KOPT-K1 (cell line): ENCODE results near the gene TMEM9B.
"Not testable (repeated sequence)": the region's sequence is repeated elsewhere in the genome, so short reads cannot be mapped to it uniquely, and the experiment has no call there.

Experiments used
- H3K27ac ChIP-seq: fragments of 200-600 bp; sonication (generic); 2 replicates; pipeline ENCODE4 v1.5.1; 2016; ENCODE audit warnings: antibody characterized with exemption, mild to moderate bottlenecking, low read depth, low read length; ENCODE audit not compliant: poor library complexity, severe bottlenecking
- H3K36me3 ChIP-seq: fragments of 200-600 bp; sonication (generic); 2 replicates; pipeline ENCODE4 v1.5.1; 2017; ENCODE audit warnings: antibody characterized with exemption, mild to moderate bottlenecking, low read length, moderate library complexity; ENCODE audit not compliant: insufficient read depth
- H3K9me3 ChIP-seq: fragments of 200-600 bp; sonication (generic); 2 replicates; pipeline ENCODE4 v1.5.1; 2017; ENCODE audit warnings: antibody characterized with exemption, low read length, mild to moderate bottlenecking; ENCODE audit not compliant: insufficient read depth, poor library complexity, severe bottlenecking

TMEM9B gene

DNA sequence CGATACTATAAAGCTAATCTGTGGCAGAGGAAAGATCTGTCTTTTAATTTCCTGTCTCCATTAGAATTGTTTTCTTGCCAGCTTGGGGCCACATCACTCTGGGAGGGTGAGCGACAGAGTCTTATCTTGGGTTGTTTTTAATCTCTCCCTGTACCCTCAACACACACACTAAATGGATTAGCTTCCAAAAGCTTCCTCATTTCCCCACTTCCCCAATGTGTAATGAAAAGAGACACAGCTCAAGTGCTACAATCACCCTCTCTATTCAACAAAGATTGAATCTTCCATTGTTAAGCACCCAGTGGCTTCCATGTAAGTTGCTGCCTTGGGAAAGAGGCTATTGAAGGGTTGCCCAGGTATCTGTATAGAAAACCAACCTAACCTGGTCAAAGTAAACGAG, 15.4 kb downstream of the TMEM9B start:
- Histone ChIP-seq H3K27ac (no peak overlapping the region), H3K9me3 (no peaks in the 10 kb centered on the region), H3K36me3 (peaks cover 47% of the 10 kb centered on the region)

GRCh38 chr11:8947230-8947943, 16.9 kb downstream of the TMEM9B start:
- H3K36me3 ChIP-seq: peaks cover 39% of the 10 kb centered on the region
- peak overlapping the region; percentile 15 for H3K27ac ChIP-seq
- H3K9me3 ChIP-seq: no peaks in the 10 kb centered on the region

DNA sequence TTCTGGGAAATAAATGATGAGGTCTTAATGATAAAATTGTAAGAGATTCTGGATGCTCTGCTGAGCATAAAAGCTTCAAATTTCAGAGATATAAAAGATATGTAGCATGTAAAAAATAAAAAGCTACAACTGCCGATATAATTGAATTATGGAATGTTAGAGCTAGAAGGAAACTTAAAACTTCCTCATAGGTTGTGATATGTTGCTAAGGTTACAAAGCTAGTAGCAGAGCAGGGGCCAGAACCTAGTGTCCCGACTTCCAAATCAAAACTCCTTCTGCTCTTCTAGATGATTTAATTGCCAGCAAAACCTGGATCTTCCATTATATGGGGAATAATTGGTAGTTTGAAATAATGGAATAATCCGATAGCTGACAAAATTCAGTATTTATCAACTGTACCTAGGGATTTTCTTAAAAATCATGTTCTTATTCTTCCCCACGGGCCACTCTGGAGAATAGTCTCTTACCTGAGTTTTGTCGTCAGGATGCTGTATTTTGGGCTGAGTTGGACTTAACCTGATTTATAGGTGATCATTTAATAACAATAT, 21.6 kb downstream of the TMEM9B start, which contains the start of gene ASCL3:
Gene ASCL3, minus strand, starts transcription at position 499 of the 549 bp plus-strand sequence. CDS start 4,855 bp downstream, outside the sequence.
- H3K36me3 ChIP-seq: peaks cover 7% of the 10 kb centered on the region
- no peak within 1 kb of the TSS for H3K27ac ChIP-seq
- no peaks in the 10 kb centered on the region for H3K9me3 ChIP-seq

- no peak overlapping the region for H3K27ac ChIP-seq
- no peaks in the 10 kb centered on the region for H3K9me3 ChIP-seq
- H3K36me3 ChIP-seq: no peaks in the 10 kb centered on the region
Observed at GRCh38 chr11:8941341-8942103, 22.7 kb downstream of the TMEM9B start.

- H3K36me3 ChIP-seq: no peaks in the 10 kb centered on the region
- H3K9me3 ChIP-seq: no peaks in the 10 kb centered on the region
- no peak overlapping the region for H3K27ac ChIP-seq
Observed at GRCh38 chr11:8937659-8938058, 26.6 kb downstream of the TMEM9B start.

GRCh38 chr11:8937159-8937558, 27.1 kb downstream of the TMEM9B start:
- Histone ChIP-seq H3K36me3 (no peaks in the 10 kb centered on the region), H3K27ac (no peak overlapping the region), H3K9me3 (no peaks in the 10 kb centered on the region)

DNA sequence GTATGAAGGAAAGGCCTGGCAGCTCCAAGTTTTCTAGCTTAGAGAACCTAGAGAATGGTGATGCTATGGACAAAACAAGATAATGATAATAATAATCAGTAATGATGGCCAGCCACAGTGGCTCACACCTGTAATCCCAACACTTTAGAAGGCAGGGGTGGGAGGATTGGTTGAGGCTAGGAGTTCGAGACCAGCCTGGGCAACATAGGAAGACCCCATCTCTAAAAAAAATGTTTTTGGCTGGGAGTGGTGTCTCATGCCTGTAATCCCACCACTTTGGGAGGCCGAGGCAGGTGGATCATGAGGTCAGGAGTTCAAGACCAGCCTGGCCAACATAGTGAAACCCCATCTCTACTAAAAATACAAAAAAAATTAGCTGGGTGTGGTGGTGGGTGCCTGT, 28.5 kb downstream of the TMEM9B start:
- not testable (repeated sequence) for H3K9me3 ChIP-seq, H3K27ac ChIP-seq

GRCh38 chr11:8934742-8935488, 29.3 kb downstream of the TMEM9B start:
- Histone ChIP-seq H3K36me3 (no peaks in the 10 kb centered on the region), H3K9me3 (no peaks in the 10 kb centered on the region), H3K27ac (no peak overlapping the region)

More for the DNA sequence above, 28.5 kb downstream of the TMEM9B start:
- H3K36me3 ChIP-seq: not testable (repeated sequence)

DNA sequence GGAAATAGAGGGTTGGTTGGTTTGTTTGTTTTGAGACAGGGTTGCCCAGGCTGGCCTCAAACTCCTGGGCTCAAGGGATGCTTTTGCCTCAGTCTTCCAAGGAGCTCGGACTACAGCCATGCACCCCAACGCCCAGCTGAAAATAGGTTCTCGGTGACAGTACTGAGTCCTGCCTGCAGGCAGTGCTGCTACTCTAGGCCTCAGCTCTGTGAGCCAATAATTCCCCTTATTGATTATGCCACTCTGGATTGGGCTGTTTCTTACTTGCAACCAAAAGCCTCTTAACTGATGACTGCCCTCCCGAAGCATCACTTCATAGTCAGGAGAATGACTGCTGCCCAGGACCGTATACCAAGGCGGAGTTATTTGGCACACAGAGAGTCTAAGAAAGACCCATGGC, 30.3 kb downstream of the TMEM9B start:
- Histone ChIP-seq H3K27ac (no peak overlapping the region), H3K9me3 (no peaks in the 10 kb centered on the region), H3K36me3 (no peaks in the 10 kb centered on the region)

DNA sequence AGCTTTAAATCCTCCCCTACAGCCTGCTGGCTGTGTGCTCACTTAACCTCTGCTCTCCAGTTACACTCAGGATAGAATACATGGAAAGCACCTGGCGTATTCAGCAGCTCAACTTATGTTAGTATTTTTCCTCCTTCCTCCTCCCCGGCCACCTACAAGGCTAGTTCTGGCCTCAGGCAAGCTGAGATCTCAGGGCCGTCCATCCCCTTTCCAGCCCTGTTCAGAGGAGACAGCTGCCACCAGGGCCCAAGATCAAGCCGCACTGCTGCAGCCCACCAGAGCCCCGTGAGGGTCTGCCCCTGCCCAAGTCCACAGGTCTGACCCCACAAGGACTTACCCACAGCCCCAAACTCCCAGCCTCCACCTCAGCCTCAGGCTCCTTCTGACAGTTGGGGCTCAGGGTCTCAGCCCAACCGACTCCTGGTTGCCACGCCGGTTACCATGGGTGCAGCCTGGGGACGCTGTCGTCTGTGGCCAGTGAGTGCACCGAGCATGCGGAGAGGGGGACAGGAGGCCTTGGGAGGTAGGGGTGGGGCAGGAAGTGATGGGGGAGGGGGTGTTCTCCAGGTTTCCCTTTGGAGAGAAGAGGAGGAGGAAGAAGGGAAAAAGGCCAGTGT, 31.6 kb downstream of the TMEM9B start, which contains the start of gene C11orf16:
Gene C11orf16, minus strand, starts transcription at position 384 of the 617 bp plus-strand sequence. CDS start 639 bp downstream, outside the sequence.
- Histone ChIP-seq H3K36me3 (no peaks in the 10 kb centered on the region), H3K27ac (no peak within 1 kb of the TSS), H3K9me3 (no peaks in the 10 kb centered on the region)

GRCh38 chr11:8930456-8931175, 33.6 kb downstream of the TMEM9B start:
- no peak overlapping the region for H3K27ac ChIP-seq
- H3K9me3 ChIP-seq: no peaks in the 10 kb centered on the region
- H3K36me3 ChIP-seq: 0 out of 2 replicates have a peak, but pooled peaks cover 3% of the 10 kb centered on the region

- Histone ChIP-seq H3K9me3 (no peaks in the 10 kb centered on the region), H3K27ac (no peak overlapping the region), H3K36me3 (peaks cover 18% of the 10 kb centered on the region; the same call in 1 of the 2 replicates)
Observed at GRCh38 chr11:8928981-8929615, 35.1 kb downstream of the TMEM9B start.

GRCh38 chr11:8928205-8928604, 36.0 kb downstream of the TMEM9B start:
- H3K27ac ChIP-seq: no peak overlapping the region
- peaks cover 26% of the 10 kb centered on the region; the same call in 1 of the 2 replicates for H3K36me3 ChIP-seq
- H3K9me3 ChIP-seq: no peaks in the 10 kb centered on the region
